ENCODE measurements around the gene TRAPPC10.

Gene TRAPPC10

DNA sequence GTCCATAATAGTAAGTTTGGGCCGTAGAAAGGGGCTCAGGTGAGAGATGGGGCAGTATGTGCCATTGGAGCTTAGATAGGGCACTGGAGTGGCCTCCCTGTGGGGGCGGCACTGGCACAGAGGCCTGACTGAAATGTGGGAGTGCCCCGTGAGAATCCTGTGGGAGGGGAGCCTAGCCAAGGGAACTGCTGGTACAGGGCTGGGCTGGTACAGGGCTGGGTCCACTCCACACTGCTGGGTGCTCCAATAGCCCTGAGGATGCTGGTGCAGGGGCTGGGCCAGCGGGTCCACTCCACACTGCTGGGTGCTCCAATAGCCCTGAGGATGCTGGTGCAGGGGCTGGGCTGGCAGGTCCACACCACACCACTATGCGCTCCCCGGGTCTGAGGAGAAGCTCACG, 50.3 kb downstream of the TRAPPC10 start:
- H3K27ac ChIP-seq = no peak overlapping the region
- no peak overlapping the region for H3K4me2 ChIP-seq (ENCODE audit: low read length)
- H3K9me3 ChIP-seq (ENCODE audit: control insufficient read depth, low read length) = no peaks in the 10 kb centered on the region
- H3K4me1 ChIP-seq = no peaks in the 10 kb centered on the region
- no peaks in the 10 kb centered on the region for H3K27me3 ChIP-seq (ENCODE audit: control insufficient read depth, insufficient read depth, low read length)
- no peak overlapping the region for H3K9ac ChIP-seq
- H3K79me2 ChIP-seq = no peaks in the 10 kb centered on the region
- no peak for TF ChIP-seq CTCF (IDR thresholded peaks at IDR 0.05)
- no peaks in the 10 kb centered on the region for H3K36me3 ChIP-seq (ENCODE audit: control insufficient read depth, insufficient read depth, low read length)
- H3K4me3 ChIP-seq (ENCODE audit: low read depth, low read length) = no peak overlapping the region
- no peak overlapping the region for H2AFZ ChIP-seq

- H3K36me3 ChIP-seq (ENCODE audit: control insufficient read depth, insufficient read depth, low read length) = no peaks in the 10 kb centered on the region
- H2AFZ ChIP-seq = no peak overlapping the region
- H3K27ac ChIP-seq = no peak overlapping the region
- no peaks in the 10 kb centered on the region for H3K4me1 ChIP-seq
- H3K27me3 ChIP-seq (ENCODE audit: control insufficient read depth, insufficient read depth, low read length) = no peaks in the 10 kb centered on the region
- H3K9ac ChIP-seq = no peak overlapping the region
- H3K4me2 ChIP-seq (ENCODE audit: low read length) = no peak overlapping the region
- no peak overlapping the region for H3K4me3 ChIP-seq (ENCODE audit: low read depth, low read length)
- H3K9me3 ChIP-seq (ENCODE audit: control insufficient read depth, low read length) = no peaks in the 10 kb centered on the region
- H3K79me2 ChIP-seq = no peaks in the 10 kb centered on the region
- TF ChIP-seq CTCF (IDR thresholded peaks at IDR 0.05) = no peak
Observed at GRCh38 chr21:44063151-44063912, 51.2 kb downstream of the TRAPPC10 start.

- Histone ChIP-seq H3K27ac (no peak overlapping the region), H3K36me3 (ENCODE audit: control insufficient read depth, insufficient read depth, low read length) (no peaks in the 10 kb centered on the region), H3K4me2 (ENCODE audit: low read length) (no peak overlapping the region), H3K27me3 (ENCODE audit: control insufficient read depth, insufficient read depth, low read length) (no peaks in the 10 kb centered on the region), H3K9me3 (ENCODE audit: control insufficient read depth, low read length) (no peaks in the 10 kb centered on the region), H3K79me2 (no peaks in the 10 kb centered on the region), H3K4me1 (no peaks in the 10 kb centered on the region), H2AFZ (no peak overlapping the region), H3K9ac (no peak overlapping the region), H3K4me3 (ENCODE audit: low read depth, low read length) (no peak overlapping the region)
- no peak for TF ChIP-seq CTCF (IDR thresholded peaks at IDR 0.05)
Observed at GRCh38 chr21:44064852-44065403, 52.8 kb downstream of the TRAPPC10 start.

- no peak for TF ChIP-seq CTCF (IDR thresholded peaks at IDR 0.05)
- Histone ChIP-seq H3K9ac (no peak overlapping the region), H2AFZ (no peak overlapping the region), H3K27ac (no peak overlapping the region), H3K9me3 (ENCODE audit: control insufficient read depth, low read length) (no peaks in the 10 kb centered on the region), H3K4me3 (ENCODE audit: low read depth, low read length) (no peak overlapping the region), H3K27me3 (ENCODE audit: control insufficient read depth, insufficient read depth, low read length) (no peaks in the 10 kb centered on the region), H3K4me2 (ENCODE audit: low read length) (no peak overlapping the region), H3K36me3 (ENCODE audit: control insufficient read depth, insufficient read depth, low read length) (no peaks in the 10 kb centered on the region), H3K79me2 (no peaks in the 10 kb centered on the region), H3K4me1 (no peaks in the 10 kb centered on the region)
Observed at GRCh38 chr21:44065428-44065827, 53.3 kb downstream of the TRAPPC10 start.

DNA sequence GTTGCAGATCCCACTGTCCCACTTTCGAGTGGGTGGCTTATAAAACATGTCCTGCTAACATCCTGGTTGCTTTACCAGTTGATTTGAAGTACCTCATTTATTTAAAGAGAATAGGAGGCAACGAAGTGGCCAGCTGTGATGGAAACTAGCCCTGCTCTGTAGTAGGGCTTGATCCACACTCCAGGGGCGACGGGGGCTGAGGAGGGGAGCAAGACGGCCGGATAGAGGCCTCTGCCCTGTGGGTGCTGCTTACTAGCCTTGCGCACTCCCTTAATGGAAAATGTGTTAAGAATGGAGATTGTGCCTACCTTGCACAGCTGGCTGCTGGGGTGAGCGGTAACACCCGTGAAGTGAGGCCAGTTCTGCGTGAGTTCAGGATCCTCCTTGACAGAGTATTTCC, 54.0 kb downstream of the TRAPPC10 start:
- Histone ChIP-seq H3K36me3 (ENCODE audit: control insufficient read depth, insufficient read depth, low read length) (no peaks in the 10 kb centered on the region), H2AFZ (no peak overlapping the region), H3K27ac (no peak overlapping the region), H3K9ac (no peak overlapping the region), H3K4me3 (ENCODE audit: low read depth, low read length) (no peak overlapping the region), H3K9me3 (ENCODE audit: control insufficient read depth, low read length) (no peaks in the 10 kb centered on the region), H3K4me1 (no peaks in the 10 kb centered on the region), H3K4me2 (ENCODE audit: low read length) (no peak overlapping the region), H3K79me2 (no peaks in the 10 kb centered on the region), H3K27me3 (ENCODE audit: control insufficient read depth, insufficient read depth, low read length) (no peaks in the 10 kb centered on the region)
- TF ChIP-seq CTCF (IDR thresholded peaks at IDR 0.05) = no peak
